OCI-LY7 (cell line): ENCODE measurements around the gene PELI2. TPM values are rescaled to one million over a fixed set of nuclear protein-coding genes. Genes with fewer than 3 reads are reported as not detected.

ENCODE experiments used
- BruUV-seq: library from RNA; stranded (reverse); fragments of 400-500 nt; replicated peaks from 2 replicates; lab custom pipeline; 2021; lab: Mats Ljungman, UMichigan
- CTCF ChIA-PET: fragments of 300-600 bp; sonication (Branson Sonifier 250); formaldehyde crosslinking; loops from one replicate; lab custom pipeline; 2022; ENCODE audit warnings: antibody characterized with exemption; ENCODE audit not compliant: unreplicated experiment; lab: Charles Lee
- POLR2A ChIA-PET: fragments of 300-600 bp; sonication (Branson Sonifier 250); formaldehyde crosslinking; loops from one replicate; lab custom pipeline; 2022; ENCODE audit warnings: antibody characterized with exemption; lab: Charles Lee
- DNase-seq: peaks from one replicate; pipeline ENCODE4 v3.0.0-alpha.2; 2015; ENCODE audit warnings: low spot score
- H2AFZ ChIP-seq: fragments of 200-600 bp; sonication (generic), shearing (Covaris generic); 2 replicates; pipeline ENCODE4 v1.6.1; 2014; ENCODE audit warnings: mild to moderate bottlenecking, antibody characterized with exemption, low read length, moderate library complexity
- H3K27ac ChIP-seq: fragments of 200-600 bp; sonication (generic); 2 replicates; pipeline ENCODE4 v1.5.1; 2014; ENCODE audit warnings: mixed run types, low read depth, mild to moderate bottlenecking, moderate library complexity, low read length, inconsistent platforms; ENCODE audit not compliant: poor library complexity, severe bottlenecking
- H3K36me3 ChIP-seq: fragments of 200-600 bp; sonication (generic); 2 replicates; pipeline ENCODE4 v1.6.1; 2014; ENCODE audit warnings: mild to moderate bottlenecking, antibody characterized with exemption, low read length, moderate library complexity, mixed read lengths; ENCODE audit not compliant: insufficient read depth
- H3K4me1 ChIP-seq: fragments of 200-600 bp; sonication (generic); 2 replicates; pipeline ENCODE4 v1.5.1; 2014; ENCODE audit warnings: mild to moderate bottlenecking, low read length; ENCODE audit not compliant: insufficient read depth, poor library complexity, severe bottlenecking
- H3K4me2 ChIP-seq: fragments of 200-600 bp; sonication (generic); 2 replicates; pipeline ENCODE4 v1.6.1; 2014; ENCODE audit warnings: mild to moderate bottlenecking, low read length
- H3K4me3 ChIP-seq: fragments of 200-600 bp; sonication (generic); 2 replicates; pipeline ENCODE4 v1.5.1; 2014; ENCODE audit warnings: mild to moderate bottlenecking, low read depth, low read length; ENCODE audit not compliant: poor library complexity, severe bottlenecking
- H3K79me2 ChIP-seq: fragments of 200-600 bp; sonication (generic); 2 replicates; pipeline ENCODE4 v1.6.1; 2016; ENCODE audit warnings: low read depth, mild to moderate bottlenecking, low read length, moderate library complexity, mixed read lengths; ENCODE audit not compliant: insufficient read depth
- H3K9me2 ChIP-seq: fragments of 200-600 bp; sonication (generic); 2 replicates; pipeline ENCODE4 v1.6.1; 2016; ENCODE audit warnings: mild to moderate bottlenecking, low read length, mixed read lengths; ENCODE audit not compliant: insufficient read depth
- H3K9me3 ChIP-seq: fragments of 200-600 bp; sonication (generic); 2 replicates; pipeline ENCODE4 v1.6.1; 2014; ENCODE audit warnings: mild to moderate bottlenecking, mixed run types, low read length, mixed read lengths
- H4K20me1 ChIP-seq: fragments of 200-600 bp; sonication (generic); 2 replicates; pipeline ENCODE4 v1.6.1; 2014; ENCODE audit warnings: mild to moderate bottlenecking, antibody characterized with exemption, low read length, moderate library complexity, mixed read lengths; ENCODE audit not compliant: insufficient read depth
- EZH2phosphoT487 ChIP-seq: fragments of 200-600 bp; sonication (generic); IDR thresholded peaks from 2 replicates; pipeline ENCODE4 v1.6.1; 2018; ENCODE audit warnings: low read depth, borderline replicate concordance, mild to moderate bottlenecking, mixed run types, antibody characterized with exemption, low read length, moderate library complexity, mixed read lengths
- intact Hi-C: fragments of 100-400 bp; cut with micrococcal nuclease; formaldehyde crosslinking; loops from one replicate; pipeline ENCODE4 v1.10.0; 2022; ENCODE audit not compliant: unreplicated experiment
- total RNA-seq, 2 experiments: library from RNA; depleted of rRNA in 1 of 2; stranded (reverse); fragments of >200 nt in 1 of 2; shearing (Covaris generic) in 1 of 2; gene quantifications; 2 replicates each; pipeline ENCODE4 v1.2.3, GENCODE V29; 2014 to 2022
- TF ChIP-seq, protein P1 (sequence below): fragments of 200-600 bp; sonication (generic); conservative IDR thresholded peaks from 2 replicates; pipeline ENCODE4 v1.5.1; 2014; ENCODE audit warnings: mild to moderate bottlenecking, antibody characterized with exemption, low read length, moderate library complexity, mixed read lengths

The PELI2 gene
- total RNA-seq, 2 experiments from 2014 or later, result 2.8 to 3.8 TPM

DNA sequence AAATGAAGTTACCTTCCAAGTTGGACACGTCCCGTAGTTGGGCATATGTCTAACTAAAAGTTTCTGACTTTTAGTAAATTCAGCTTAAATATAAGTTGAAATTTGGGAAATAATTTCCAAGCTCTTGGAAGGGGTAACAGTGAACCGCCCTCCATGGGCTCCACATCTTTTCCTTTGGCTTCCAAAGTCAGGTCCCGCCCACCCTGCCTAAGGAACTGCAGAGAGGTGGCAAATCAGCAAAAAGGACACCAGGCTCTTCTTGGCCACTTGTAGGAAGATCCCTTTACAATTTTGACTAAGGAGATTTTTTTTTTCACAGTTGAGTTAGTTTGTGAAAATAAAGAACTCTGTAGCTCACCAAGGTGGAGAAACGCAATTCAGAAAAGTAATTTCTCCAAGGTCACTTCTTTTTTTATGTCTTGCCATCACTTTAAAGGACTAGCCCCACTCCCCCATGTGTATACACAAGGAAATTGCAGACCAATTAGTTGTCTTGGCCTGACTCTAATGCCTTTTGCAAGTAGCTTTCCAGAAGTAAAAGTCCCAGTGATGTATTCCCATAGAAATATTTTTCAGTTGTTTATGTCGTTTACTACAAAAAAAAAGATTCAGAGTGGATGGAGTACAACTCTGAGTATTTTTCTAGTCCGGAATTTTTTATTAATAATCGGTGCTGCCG is 181.2 kb downstream of the PELI2 start:
- Histone ChIP-seq H3K4me1 (no peaks in the 10 kb centered on the region), H3K36me3 (no peaks in the 10 kb centered on the region), H3K27ac (no peak overlapping the region), H4K20me1 (no peaks in the 10 kb centered on the region), H2AFZ (no peak overlapping the region), H3K4me3 (no peak overlapping the region), H3K4me2 (no peak overlapping the region), H3K79me2 (no peaks in the 10 kb centered on the region), H3K9me2 (no peaks in the 10 kb centered on the region), H3K9me3 (no peaks in the 10 kb centered on the region)
- intact Hi-C loops, result no loop called here
- POLR2A ChIA-PET, result interaction anchor here (0.6 kb wide), 1 partner anchor 427 kb away, joined by 3 read pairs; no protein-coding TSS in a partner anchor
- BruUV-seq, result no TSS peak
- TF ChIP-seq, protein P1, sequence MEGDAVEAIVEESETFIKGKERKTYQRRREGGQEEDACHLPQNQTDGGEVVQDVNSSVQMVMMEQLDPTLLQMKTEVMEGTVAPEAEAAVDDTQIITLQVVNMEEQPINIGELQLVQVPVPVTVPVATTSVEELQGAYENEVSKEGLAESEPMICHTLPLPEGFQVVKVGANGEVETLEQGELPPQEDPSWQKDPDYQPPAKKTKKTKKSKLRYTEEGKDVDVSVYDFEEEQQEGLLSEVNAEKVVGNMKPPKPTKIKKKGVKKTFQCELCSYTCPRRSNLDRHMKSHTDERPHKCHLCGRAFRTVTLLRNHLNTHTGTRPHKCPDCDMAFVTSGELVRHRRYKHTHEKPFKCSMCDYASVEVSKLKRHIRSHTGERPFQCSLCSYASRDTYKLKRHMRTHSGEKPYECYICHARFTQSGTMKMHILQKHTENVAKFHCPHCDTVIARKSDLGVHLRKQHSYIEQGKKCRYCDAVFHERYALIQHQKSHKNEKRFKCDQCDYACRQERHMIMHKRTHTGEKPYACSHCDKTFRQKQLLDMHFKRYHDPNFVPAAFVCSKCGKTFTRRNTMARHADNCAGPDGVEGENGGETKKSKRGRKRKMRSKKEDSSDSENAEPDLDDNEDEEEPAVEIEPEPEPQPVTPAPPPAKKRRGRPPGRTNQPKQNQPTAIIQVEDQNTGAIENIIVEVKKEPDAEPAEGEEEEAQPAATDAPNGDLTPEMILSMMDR, result no peak
- no peak for TF ChIP-seq EZH2phosphoT487
- CTCF ChIA-PET, result no interaction called here
- DNase-seq, result no peak

DNA sequence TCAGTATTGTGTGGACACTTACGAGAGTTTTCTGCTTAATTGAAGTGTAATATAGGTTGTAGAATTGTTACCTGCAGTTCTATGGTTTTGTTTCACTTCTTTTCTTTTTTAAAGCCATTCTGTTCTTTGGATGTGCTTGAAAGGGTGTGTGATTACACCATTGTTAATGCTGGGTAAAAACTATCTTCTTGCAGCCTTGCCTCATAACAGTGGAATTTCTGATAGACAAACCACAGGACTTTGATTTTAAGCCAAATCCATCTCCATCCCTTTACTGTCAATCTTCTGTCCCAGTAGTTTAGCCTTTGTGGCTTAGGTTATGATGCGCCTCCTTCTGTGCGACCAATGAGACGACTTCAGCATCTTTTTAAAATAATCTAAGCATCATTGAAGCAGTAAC is 182.3 kb downstream of the PELI2 start:
- no peak for TF ChIP-seq EZH2phosphoT487
- TF ChIP-seq, protein P1, result no peak
- Histone ChIP-seq H3K4me3 (no peak overlapping the region), H4K20me1 (no peaks in the 10 kb centered on the region), H2AFZ (no peak overlapping the region), H3K36me3 (no peaks in the 10 kb centered on the region), H3K9me3 (no peaks in the 10 kb centered on the region), H3K9me2 (no peaks in the 10 kb centered on the region), H3K4me1 (no peaks in the 10 kb centered on the region), H3K27ac (no peak overlapping the region), H3K4me2 (no peak overlapping the region), H3K79me2 (no peaks in the 10 kb centered on the region)
- CTCF ChIA-PET, result no interaction called here
- BruUV-seq, result no TSS peak
- intact Hi-C loops, result no loop called here
- POLR2A ChIA-PET, result interaction anchor here (0.6 kb wide), 1 partner anchor 77 kb away, joined by 3 read pairs; no protein-coding TSS in a partner anchor
- no peak for DNase-seq

DNA sequence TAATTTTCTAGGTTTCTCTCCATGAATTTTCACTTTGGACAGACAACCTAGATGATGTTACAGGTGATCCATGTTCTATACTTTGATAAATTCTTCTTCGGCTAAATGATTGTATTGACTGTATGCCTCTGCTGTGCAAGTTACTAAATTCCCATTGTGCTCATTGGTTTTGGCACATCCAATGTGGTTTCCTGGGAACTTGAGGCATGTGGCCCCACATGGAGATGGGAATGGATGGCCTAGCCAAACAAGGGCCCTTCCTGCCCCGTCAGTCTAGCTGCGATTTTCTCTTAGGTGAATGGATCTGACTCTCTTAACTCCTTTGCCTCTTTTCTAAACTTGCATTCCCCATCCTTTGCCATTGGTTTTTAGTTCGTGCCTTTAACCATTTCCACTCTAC is 186.2 kb downstream of the PELI2 start:
- H3K36me3 ChIP-seq, result no peaks in the 10 kb centered on the region
- no peak overlapping the region for H2AFZ ChIP-seq
- no peak overlapping the region for H3K4me2 ChIP-seq
- no peak overlapping the region for H3K4me3 ChIP-seq
- BruUV-seq, result no TSS peak
- intact Hi-C loops, result no loop called here
- no peaks in the 10 kb centered on the region for H3K4me1 ChIP-seq
- no peaks in the 10 kb centered on the region for H3K79me2 ChIP-seq
- H3K27ac ChIP-seq, result no peak overlapping the region
- POLR2A ChIA-PET, result no interaction called here
- TF ChIP-seq EZH2phosphoT487, result no peak
- TF ChIP-seq, protein P1, result no peak
- DNase-seq, result no peak
- no peaks in the 10 kb centered on the region for H4K20me1 ChIP-seq
- H3K9me2 ChIP-seq, result no peaks in the 10 kb centered on the region
- no peaks in the 10 kb centered on the region for H3K9me3 ChIP-seq
- CTCF ChIA-PET, result no interaction called here
